ENCODE data around the gene RPS18. TPM values are rescaled to one million over a fixed set of nuclear protein-coding genes. Genes with fewer than 3 reads are reported as not detected.

The RPS18 gene
- polyA plus RNA-seq, 1 of the 3 experiments (the other 2 are of a cell fraction) = 12,112 TPM

DNA sequence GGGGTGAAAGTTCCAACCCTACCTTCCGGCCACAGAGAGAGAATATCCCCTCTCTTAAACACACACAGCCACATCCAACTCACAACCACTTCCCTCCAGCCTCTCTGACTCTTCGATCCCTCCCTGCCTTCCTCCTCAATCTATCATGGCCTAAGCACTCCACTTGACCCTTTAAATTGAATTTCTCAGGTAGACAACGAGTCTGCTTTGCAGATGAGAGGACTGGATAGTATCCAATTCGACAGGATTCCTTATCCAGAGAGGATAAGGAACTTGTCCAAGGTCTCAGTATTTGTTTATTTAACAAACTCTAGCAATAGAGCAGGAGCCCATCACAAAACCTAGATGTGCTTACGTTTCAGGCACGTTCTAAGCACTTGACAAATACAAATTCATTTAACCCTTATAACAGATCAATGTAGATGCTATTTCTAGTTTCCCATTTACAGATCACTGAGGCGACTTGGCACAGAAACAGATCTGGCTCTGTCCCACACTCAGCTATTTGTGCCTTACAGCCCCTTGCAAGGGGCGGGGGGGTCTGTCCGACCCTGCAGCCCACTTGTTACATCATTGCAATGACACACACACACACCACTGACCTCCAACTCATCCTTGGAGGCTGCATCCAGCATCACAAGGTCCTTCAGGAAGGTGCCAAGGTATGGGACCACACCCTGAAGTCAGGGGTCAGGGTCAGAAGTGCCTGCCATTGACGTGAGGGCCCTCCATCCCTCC, 22.4 kb downstream of the RPS18 start:
- no peak for DNase-seq
- no peak for TF ChIP-seq ELF1 (IDR thresholded peaks at IDR 0.05)
- TF ChIP-seq, protein P1, sequence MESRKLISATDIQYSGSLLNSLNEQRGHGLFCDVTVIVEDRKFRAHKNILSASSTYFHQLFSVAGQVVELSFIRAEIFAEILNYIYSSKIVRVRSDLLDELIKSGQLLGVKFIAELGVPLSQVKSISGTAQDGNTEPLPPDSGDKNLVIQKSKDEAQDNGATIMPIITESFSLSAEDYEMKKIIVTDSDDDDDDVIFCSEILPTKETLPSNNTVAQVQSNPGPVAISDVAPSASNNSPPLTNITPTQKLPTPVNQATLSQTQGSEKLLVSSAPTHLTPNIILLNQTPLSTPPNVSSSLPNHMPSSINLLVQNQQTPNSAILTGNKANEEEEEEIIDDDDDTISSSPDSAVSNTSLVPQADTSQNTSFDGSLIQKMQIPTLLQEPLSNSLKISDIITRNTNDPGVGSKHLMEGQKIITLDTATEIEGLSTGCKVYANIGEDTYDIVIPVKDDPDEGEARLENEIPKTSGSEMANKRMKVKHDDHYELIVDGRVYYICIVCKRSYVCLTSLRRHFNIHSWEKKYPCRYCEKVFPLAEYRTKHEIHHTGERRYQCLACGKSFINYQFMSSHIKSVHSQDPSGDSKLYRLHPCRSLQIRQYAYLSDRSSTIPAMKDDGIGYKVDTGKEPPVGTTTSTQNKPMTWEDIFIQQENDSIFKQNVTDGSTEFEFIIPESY (IDR thresholded peaks at IDR 0.05; ENCODE audit: borderline replicate concordance, low read depth) = no peak
- TF ChIP-seq, protein P2, sequence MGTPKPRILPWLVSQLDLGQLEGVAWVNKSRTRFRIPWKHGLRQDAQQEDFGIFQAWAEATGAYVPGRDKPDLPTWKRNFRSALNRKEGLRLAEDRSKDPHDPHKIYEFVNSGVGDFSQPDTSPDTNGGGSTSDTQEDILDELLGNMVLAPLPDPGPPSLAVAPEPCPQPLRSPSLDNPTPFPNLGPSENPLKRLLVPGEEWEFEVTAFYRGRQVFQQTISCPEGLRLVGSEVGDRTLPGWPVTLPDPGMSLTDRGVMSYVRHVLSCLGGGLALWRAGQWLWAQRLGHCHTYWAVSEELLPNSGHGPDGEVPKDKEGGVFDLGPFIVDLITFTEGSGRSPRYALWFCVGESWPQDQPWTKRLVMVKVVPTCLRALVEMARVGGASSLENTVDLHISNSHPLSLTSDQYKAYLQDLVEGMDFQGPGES (IDR thresholded peaks at IDR 0.05; ENCODE audit: low read depth, low read length) = no peak
- ChIA-PET CTCF (interaction anchor here (3.9 kb wide), 1 partner anchor 17 kb away, joined by 19 read pairs; the partner anchor contains the start of gene B3GALT4), POLR2A (no interaction called here)
- H3K36me3 ChIP-seq (replicated peaks in 1 of 2; ENCODE audit: control insufficient read depth in 1 of 2, insufficient read depth in 2 of 2, low read length in 1 of 2) = peaks cover 17 to 52% of the 10 kb centered on the region in 2 experiments
- WGBS (ENCODE audit: low lambda C conversion rate) = 63% methylated on average over 9 of the region's 10 CpGs
- H3F3A ChIP-seq (replicated peaks; ENCODE audit: insufficient read depth) = peaks cover 3% of the 10 kb centered on the region
- H3K27ac ChIP-seq (ENCODE audit: low read depth in 2 of 2, low read length in 1 of 2) = peak overlapping the region in 1 of 2 experiments; percentile 34; a peak in 1 of 4 replicates
- H3K9me2 ChIP-seq = no peaks in the 10 kb centered on the region
- H3K4me3 ChIP-seq (ENCODE audit: low read depth in 2 of 2, low read length in 1 of 2) = no peak overlapping the region
- no peak overlapping the region for H3K9ac ChIP-seq
- H3K27me3 ChIP-seq (ENCODE audit: insufficient read depth) = no peaks in the 10 kb centered on the region
- H3K4me2 ChIP-seq = no peak overlapping the region
- no peaks in the 10 kb centered on the region for H4K20me1 ChIP-seq (ENCODE audit: insufficient read depth)
- no peak overlapping the region for H2AFZ ChIP-seq (ENCODE audit: low read depth)
- peaks cover 5 to 24% of the 10 kb centered on the region in 2 experiments; a peak in 3 of 4 replicates for H3K4me1 ChIP-seq (ENCODE audit: control insufficient read depth in 1 of 2, insufficient read depth in 2 of 2, low read depth in 1 of 2, low read length in 1 of 2)
- no peaks in the 10 kb centered on the region for H3K9me3 ChIP-seq
- peaks cover 38% of the 10 kb centered on the region for H3K79me2 ChIP-seq (ENCODE audit: insufficient read depth)

DNA sequence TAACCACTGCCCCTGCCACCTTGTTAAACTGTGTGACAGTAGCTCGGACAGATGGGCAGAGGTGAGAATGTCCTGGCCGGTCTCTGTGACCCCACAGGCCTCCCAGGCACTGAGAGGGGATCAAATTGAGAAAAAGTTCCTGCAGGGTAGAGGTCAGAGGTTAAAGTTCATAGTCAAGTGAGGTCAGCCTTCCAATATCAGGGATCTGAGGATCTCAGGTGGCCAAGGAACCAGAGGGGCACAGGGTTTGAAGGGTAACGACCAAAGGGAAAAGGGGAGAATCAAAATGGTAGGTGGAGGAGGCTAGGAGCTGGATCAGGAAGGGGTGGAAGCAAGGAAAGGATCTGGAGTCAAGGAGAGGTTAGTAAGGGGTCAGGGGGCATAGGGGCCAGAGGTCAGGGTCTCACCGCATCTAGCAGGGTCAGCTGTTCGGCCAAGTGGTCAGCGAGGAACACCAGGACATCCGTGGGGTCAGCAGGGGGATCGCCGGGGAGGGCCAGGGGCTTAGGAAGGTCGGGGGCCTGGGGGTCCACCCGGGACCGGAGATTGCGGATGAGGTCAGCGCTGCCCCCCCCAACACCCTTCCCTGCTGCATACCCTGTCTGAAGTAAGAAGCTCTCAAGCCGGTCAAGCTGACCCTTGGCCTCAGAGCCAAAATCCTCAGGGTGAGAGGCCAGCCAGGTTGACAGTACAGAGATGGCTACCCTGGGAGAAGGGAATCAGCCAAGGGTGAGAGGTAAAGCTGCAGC, 23.9 kb downstream of the RPS18 start:
- ChIA-PET CTCF (interaction anchor here (3.9 kb wide), 1 partner anchor 19 kb away, joined by 19 read pairs; the partner anchor contains the start of gene B3GALT4), POLR2A (no interaction called here)
- peaks cover 2 to 15% of the 10 kb centered on the region in 2 experiments; a peak in 2 of 4 replicates for H3K4me1 ChIP-seq (ENCODE audit: control insufficient read depth in 1 of 2, insufficient read depth in 2 of 2, low read depth in 1 of 2, low read length in 1 of 2)
- H3K4me2 ChIP-seq = no peak overlapping the region
- no peak overlapping the region for H3K4me3 ChIP-seq (ENCODE audit: low read depth in 2 of 2, low read length in 1 of 2)
- H4K20me1 ChIP-seq (ENCODE audit: insufficient read depth) = peaks cover 11% of the 10 kb centered on the region; the same call in 1 of the 2 replicates
- H3F3A ChIP-seq (replicated peaks; ENCODE audit: insufficient read depth) = peaks cover 18% of the 10 kb centered on the region
- H3K9me2 ChIP-seq = no peaks in the 10 kb centered on the region
- DNase-seq = no peak
- no peak overlapping the region for H2AFZ ChIP-seq (ENCODE audit: low read depth)
- no peaks in the 10 kb centered on the region for H3K27me3 ChIP-seq (ENCODE audit: insufficient read depth)
- H3K36me3 ChIP-seq (replicated peaks in 1 of 2; ENCODE audit: control insufficient read depth in 1 of 2, insufficient read depth in 2 of 2, low read length in 1 of 2) = peaks cover 17 to 48% of the 10 kb centered on the region in 2 experiments
- H3K27ac ChIP-seq (ENCODE audit: low read depth in 2 of 2, low read length in 1 of 2) = no peak overlapping the region
- H3K79me2 ChIP-seq (ENCODE audit: insufficient read depth) = peaks cover 27% of the 10 kb centered on the region
- 87% methylated on average over 6 of the region's 15 CpGs for WGBS (ENCODE audit: low lambda C conversion rate)
- no peak overlapping the region for H3K9ac ChIP-seq
- no peaks in the 10 kb centered on the region for H3K9me3 ChIP-seq
- TF ChIP-seq, protein P3, sequence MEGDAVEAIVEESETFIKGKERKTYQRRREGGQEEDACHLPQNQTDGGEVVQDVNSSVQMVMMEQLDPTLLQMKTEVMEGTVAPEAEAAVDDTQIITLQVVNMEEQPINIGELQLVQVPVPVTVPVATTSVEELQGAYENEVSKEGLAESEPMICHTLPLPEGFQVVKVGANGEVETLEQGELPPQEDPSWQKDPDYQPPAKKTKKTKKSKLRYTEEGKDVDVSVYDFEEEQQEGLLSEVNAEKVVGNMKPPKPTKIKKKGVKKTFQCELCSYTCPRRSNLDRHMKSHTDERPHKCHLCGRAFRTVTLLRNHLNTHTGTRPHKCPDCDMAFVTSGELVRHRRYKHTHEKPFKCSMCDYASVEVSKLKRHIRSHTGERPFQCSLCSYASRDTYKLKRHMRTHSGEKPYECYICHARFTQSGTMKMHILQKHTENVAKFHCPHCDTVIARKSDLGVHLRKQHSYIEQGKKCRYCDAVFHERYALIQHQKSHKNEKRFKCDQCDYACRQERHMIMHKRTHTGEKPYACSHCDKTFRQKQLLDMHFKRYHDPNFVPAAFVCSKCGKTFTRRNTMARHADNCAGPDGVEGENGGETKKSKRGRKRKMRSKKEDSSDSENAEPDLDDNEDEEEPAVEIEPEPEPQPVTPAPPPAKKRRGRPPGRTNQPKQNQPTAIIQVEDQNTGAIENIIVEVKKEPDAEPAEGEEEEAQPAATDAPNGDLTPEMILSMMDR (IDR thresholded peaks at IDR 0.05) = no peak
- TF ChIP-seq POLR2AphosphoS5 (IDR thresholded peaks at IDR 0.05; ENCODE audit: low read depth, low read length) = no peak
- no peak for TF ChIP-seq ELF1 (IDR thresholded peaks at IDR 0.05)
- TF ChIP-seq, protein P2 (IDR thresholded peaks at IDR 0.05; ENCODE audit: low read depth, low read length) = no peak
- no peak for TF ChIP-seq RAD21 (IDR thresholded peaks at IDR 0.05; ENCODE audit: low read length)
- TF ChIP-seq, protein P4, sequence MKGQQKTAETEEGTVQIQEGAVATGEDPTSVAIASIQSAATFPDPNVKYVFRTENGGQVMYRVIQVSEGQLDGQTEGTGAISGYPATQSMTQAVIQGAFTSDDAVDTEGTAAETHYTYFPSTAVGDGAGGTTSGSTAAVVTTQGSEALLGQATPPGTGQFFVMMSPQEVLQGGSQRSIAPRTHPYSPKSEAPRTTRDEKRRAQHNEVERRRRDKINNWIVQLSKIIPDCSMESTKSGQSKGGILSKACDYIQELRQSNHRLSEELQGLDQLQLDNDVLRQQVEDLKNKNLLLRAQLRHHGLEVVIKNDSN (IDR thresholded peaks at IDR 0.05; ENCODE audit: borderline replicate concordance, low read depth) = no peak
- TF ChIP-seq GABPA (IDR thresholded peaks at IDR 0.05; ENCODE audit: low read depth) = no peak
- no peak for TF ChIP-seq YY1 (IDR thresholded peaks at IDR 0.05; ENCODE audit: low read depth)
- TF ChIP-seq TAF1 (IDR thresholded peaks at IDR 0.05; ENCODE audit: borderline replicate concordance, low read depth, low read length) = no peak
- no peak for TF ChIP-seq FOSL2 (IDR thresholded peaks at IDR 0.05; ENCODE audit: borderline replicate concordance, low read depth)
- TF ChIP-seq, protein P1 (IDR thresholded peaks at IDR 0.05; ENCODE audit: borderline replicate concordance, low read depth) = no peak
- no peak for TF ChIP-seq GATA2 (CRISPR knock-in tag; IDR thresholded peaks at IDR 0.05)
- no peak for TF ChIP-seq SIN3A (IDR thresholded peaks at IDR 0.05; ENCODE audit: borderline replicate concordance, low read depth, low read length)
- TF ChIP-seq RFX5 (IDR thresholded peaks at IDR 0.05; ENCODE audit: low read length) = no peak
